HG02852 (cell line): Measurements from ENCODE around the gene RAPGEF1.

ENCODE experiments used
- ATAC-seq: cut with Tn5 transposase; IDR thresholded peaks from one replicate; pipeline ENCODE4 v1.9.1; 2021; ENCODE audit warnings: mild to moderate bottlenecking, moderate library complexity; ENCODE audit not compliant: unreplicated experiment

RAPGEF1 gene

DNA sequence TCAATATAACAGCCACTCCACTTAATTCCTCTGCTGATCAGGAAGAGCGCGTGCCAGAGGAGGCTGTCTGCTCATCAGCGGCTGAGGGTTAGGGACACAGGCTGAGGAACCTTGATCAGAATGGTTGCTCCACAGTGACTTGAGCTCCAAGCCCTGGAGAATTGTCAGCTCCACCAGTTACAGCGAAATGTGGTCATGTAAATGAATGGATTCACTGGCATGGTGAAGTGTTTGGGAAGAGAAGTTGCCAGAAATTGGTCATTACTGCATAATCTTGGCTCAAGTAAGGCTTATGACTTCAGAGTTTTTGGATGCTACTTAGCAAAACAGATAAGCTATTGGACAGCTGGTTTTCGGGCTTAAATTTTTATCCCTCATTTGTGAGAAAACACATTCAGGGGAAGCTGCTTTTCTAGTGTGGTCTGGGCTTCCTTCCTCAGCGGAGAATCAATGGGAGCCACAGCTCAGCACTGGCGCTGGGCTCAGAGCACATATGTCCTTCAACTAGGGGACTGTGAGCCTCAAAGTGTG, 129.6 kb downstream of the RAPGEF1 start:
- no peak for ATAC-seq

DNA sequence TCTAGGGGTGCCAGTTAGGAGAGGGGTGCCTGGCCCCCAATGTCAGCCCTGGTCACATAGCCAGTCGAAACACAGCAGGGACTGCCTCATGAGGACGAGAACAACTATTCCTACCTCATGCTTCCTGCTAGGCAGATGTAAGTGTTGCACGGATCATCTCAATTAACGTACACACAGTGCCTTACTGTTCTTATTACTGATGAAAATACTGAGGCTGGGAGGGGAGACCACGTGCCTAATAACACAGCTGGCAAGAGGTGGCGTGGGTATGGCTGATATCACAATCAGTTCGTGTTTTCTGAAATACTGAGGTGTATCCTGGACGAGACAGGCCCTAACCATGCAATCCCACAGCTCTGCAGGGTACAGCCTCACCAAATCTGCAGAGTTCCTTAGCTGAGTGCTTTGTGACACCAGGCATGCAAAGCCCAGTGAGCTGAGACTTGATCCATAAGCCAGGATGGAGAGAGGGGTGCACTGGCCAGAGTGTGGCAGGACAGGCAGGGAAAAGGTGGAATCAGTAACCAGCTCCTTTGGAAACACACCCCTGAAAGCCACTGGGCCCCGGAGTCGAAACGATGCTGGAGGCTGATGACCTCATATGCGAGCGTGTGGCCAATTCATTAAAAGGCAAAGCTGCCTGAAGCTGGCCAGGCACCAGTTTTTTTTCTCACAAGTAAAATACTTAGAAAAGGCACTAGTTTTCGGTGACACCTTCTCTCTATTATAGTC, 130.6 kb downstream of the RAPGEF1 start:
- no peak for ATAC-seq

DNA sequence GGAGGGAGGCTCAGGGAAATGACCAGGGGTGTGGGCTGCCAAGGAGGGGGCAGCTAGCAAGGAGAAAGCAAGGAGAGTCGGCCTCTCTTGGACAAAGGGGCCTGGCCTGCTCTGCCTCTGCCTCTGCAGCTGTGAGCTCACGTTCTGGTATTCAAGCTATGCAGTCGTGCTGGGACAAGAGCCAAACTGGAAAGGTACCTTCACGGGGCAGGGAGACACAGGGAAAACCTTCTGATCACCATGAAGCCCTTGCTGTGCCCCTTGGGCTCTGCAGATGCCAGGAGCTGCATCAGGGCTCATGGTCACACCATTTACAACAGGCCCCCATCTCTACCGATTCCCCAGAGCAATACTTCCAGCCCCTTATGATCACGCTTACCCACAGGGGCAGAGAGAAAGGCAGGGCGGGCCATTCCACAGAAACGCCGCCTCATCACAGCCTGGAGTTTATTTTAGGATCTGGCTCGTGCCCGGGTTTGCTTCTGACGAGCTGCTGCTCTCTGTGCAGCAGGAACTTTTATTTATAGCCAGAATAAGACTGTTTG, 131.3 kb downstream of the RAPGEF1 start:
- ATAC-seq: no peak

DNA sequence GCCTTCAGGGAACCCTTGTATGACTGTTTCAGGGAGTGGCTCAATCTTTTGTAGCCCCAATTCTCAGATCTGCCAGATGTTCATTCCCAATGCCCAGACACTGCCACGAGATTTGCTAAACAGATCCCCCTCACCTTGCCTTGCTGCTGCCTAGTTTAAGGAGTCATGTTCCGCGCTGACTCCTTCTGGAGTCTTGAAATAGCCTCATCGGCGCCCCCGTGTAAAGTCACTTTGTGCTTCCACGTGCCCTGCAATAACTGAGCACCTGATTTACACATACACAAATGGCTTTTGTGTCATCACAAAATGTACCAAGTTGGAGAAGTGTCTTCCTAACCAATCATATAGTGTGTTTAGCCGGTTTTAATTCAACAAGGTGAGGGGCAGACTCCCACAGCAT, 132.3 kb downstream of the RAPGEF1 start:
- ATAC-seq: no peak

DNA sequence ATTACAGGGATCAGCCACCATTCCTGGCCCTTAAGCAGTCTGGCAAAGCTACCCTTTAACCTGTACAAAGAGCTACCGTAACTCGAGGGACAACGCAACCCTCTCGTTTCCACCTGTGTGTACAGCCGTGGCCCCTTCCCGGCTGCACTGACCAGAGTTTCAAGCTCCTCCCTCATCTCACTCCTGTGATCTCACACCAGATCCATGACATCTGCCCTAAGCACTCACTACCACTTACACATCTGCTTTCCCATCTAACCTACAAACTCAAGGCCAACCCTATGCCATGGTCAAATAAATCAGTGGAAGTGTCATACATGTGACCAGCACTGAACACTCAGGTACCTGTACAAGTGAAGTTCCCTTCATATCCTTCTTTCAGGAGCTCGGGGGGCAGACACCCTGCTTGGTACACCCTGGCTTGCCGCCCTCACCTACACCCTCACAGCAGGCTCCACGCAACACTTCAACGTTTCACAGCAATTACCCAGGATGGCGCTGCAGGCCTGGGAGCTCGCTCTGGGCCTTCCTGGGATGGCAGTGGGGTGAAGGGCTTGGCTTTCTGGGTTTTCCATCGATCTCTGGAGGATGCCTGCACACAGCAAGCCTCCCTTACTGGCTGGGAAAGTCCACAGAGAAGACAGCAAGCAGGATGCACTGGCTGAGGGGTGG, 132.8 kb downstream of the RAPGEF1 start:
- ATAC-seq: no peak

DNA sequence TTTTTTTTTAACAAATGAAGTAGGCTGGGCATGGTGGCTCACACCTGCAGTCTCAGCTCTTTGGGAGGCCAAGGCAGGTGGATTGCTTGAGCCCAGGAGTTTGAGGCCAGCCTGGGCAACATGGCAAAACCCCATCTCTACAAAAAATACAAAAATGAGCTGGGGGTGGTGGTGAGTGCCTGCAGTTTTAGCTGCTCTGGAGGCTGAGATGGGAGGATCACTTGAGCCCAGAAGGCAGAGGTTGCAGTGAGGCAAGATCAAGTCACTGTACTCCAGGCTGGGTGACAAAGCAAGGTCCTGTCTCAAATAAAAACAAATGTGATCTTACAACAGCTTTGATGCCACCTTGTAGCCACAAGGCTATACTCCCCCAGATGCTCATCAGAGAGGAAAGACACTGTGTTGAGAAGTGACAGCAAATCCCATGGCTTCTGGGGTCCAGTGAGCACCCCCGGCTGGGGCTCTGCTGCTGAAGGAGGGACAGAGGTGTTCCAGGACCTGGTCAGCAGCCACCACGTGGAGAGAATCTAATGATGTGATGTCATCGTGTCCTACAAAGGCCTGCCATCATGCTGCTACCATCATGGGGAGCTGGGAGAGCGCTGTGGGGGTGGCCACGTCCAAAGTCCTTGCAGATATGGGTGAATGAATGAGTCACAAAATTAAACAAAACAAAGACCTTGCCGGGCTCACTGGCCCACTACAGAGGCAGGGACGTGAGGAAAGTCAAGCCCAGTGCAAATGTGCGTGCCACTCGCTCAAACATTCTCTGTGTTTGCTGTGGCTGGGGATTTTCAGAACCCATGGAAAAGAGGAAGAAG, 133.9 kb downstream of the RAPGEF1 start:
- no peak for ATAC-seq

DNA sequence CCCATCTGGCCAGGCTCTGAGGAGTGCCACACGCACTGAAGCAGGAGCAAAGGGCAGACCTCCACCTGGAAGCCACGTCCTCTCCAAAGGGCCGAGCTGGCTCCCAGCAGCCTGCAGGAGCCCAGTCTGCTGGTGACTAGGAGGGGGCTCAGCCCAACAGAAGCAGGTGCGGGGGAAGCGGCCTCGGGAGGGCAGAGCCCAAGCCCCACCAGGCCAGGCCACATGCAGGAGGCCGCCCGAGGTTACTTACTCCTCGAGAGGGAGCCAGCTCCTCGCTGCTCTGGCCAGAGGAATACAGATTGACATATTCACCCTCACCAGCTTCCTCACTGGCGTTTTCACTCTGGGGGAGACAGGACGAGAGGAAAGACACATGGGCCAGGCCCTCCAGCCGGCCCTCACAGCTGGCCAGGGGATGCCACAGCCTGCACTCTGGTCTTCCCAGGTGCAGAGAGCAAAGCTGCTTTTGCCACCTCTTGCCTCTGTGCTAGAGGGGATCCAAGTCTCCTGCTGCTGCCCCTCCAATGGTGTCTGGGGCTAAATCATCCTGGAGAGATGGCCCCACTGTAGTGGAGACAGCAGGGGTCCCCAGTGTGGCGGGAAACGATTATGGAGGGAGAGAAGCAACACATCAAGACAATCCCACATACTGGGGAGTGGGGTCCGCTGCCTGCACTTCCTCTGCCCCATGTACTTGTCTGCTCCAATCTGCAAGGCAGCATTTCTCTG, 136.0 kb downstream of the RAPGEF1 start:
- ATAC-seq: no peak

DNA sequence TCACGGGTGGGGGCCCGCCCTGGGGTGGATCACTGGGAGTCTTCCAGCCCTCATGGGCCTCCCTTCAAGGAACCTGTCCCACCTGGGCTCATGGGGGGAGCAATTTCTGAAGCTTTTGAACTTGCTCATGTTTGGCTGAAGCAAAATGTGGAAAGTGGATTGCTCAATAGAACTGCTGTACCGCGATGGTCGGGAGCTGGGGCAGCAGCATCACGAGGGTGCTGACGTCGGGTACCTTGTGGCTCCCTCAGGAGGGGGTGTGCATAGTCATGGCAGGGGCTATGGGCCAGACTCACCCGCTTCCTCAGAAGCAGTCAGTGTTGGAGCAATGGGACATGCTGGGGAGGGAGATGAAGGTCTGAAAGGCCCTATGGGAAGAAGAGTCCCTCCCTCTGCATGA, 136.7 kb downstream of the RAPGEF1 start:
- ATAC-seq: no peak

DNA sequence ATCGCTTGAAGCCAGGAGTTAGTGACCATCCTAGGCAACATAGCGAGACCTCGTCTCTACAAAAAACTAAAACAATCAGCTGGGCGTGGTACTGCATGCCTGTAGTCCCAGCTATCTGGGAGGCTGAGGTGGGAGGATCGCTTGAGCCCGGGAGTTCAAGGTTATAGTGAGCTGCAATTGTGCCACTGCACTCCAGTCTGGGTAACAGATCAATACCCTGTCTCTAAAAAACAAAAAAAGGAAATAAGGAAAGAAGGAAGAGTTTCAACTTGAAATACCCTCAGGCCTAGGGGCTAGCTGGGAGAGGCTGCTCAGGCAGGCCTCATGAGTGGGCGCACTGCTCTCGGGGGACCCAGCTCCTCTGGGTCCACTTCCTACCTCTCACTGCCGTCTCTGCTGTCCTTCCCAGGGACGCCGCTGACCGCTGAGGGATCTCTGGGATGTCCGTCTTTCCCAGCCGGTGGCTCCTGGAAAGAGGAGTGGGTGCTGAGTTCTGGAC, 138.1 kb downstream of the RAPGEF1 start:
- no peak for ATAC-seq

DNA sequence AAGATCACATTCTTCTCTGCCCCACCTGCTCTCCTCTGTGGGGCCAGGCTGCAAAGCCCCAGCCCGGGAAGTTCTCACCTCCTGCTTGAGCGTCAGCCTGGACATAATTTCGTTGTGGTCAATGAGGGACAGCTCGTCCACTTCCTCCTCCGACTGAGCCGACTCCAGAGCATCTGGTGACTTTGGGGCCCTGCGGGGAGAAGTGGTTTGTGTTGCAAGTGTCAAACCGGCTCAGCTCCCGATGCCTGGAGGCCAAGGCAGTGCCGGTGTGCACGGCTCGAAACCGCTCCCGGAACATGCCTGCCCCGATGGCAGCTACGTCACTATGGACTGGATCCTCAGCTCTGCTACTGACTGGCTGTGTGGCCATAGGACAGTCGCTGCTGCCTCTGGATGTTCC, 141.8 kb downstream of the RAPGEF1 start:
- ATAC-seq: no peak

DNA sequence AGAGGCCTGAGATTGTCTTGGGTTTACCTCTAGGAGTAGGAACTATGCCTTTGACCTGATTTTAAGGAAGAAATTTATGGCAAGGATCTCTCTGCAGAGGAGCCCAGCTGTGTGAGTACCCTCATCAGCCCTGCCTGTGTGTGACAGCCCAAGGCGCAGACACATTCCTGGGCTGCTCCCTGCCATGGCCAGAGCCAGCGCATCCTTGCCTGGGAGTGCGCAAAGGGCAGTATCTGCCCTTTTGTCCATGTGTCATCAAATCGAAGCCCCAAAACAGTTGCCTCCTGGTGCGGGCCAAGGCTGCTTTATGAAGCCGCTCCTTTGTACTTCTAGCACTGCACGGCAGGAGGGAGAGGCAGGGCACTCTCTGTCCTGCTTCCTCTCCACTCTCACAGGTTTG, 142.6 kb downstream of the RAPGEF1 start:
- no peak for ATAC-seq

DNA sequence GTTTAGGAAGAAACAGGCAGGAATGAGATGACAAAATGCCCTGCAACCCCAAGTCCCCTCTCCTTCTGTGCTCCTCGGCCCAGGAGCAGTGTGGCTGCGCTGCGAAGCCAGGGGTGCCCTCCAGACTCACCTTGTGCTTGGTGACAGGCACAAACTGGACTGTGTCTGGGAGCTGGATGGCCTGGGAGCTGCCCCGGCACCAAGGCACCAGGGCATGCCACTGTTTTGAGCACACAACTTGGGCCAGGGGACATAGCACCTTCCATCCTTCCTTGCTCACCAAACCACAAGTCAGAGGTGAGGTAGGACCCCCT, 143.5 kb downstream of the RAPGEF1 start:
- ATAC-seq: no peak

DNA sequence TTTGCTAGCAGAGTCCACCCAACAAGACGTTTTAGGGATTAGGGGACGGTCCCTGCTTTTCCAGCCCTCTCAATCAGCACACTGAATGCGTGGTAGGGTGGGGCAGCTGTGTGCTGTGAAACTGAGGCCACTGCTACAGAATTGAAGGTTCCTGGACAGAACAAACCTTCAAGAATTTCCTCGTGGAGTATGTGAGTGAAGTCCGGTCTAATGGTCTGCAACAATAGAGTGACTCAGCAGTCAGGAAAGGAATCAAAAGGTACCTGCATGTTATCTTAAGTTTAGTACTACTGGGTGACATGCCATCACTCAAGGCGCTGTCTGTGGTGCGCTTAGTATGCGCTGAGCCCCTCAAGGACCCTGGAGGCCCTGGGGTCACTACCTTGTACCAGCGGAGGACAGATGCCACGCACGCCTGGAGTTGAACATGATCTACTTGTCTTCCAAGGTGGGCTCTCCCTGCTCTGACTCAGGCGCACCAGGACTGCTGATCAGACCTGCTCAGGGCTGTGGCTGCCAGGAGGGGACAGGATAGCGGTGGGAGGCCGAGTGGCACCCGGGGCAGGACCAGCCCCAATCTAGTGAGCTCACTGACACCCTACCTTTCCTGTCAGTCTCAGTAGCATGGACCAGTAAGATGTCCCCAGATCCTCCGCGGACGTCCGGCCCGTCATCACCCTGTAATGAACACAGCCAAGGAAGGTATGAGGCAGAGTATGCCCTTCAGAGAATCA, 144.0 kb downstream of the RAPGEF1 start:
- no peak for ATAC-seq

DNA sequence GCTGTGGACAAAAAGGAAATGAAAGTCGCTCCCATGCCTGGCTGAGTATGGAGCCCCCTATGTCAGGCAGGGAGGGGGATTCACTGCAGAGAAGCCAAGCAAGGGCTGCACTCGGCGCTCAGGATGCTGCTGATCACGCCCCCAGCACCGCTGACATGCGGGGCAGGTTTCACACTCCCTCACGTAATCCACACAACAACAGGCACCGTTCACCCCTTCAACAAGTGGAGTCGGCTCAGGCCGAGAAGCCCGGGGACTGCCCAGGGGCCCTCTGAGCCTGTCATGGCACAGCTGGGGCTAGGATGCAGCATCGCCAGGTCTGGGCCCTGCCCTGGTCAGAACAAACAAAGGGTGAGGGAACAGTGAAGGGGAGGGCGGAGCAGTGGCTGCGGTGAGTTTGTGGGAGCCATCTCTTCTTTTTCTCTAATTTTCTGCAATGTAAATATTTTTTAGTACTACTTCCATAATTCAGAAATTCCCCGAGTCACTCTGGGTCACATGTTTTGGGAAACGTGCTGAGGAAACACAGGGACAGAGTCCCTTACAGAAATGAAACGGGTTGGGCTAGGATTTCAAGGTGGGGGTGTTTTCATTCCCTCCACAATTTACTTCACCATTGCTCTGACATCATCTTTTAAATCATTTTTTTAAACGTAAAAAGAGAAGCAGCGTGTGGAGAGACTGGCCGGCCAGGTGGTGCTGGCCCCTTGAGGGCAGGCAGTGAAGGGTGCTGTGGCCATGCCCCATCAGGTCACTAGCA, 144.8 kb downstream of the RAPGEF1 start:
- no peak for ATAC-seq

DNA sequence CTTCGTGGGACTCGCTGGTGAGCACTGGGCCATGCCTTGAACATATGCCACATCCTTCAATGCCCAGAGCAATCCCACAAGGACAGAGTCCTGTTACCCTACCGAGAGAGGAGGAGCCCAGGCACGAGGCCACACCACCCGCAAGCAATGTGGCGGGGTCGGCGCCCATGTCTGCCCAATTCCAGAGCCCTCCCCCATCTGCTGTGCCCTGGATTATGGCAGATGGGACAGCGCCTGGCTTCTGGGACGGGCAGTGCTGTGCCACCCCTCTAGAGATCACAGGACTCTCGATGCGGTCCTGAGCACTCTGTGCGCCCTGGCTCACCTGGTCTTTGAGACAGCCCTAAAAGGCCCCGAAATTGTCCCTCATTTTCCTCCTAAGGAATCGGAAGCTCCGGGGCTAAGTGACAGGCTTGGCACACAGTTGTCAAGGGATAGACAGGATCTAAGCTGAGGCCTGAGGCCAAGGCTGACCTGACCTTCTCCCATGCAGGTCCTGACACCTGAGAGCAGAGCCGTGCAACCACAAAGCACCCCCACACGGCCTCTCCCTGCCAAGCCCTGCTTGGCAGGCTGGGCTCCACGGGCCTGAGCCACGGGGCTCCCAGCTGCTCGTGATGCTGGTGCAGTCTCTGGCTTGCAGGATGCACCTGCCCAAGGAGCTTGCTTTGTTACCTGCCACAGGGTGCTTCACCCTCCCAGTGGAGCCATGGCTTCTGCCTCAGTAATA, 145.8 kb downstream of the RAPGEF1 start:
- ATAC-seq: no peak

DNA sequence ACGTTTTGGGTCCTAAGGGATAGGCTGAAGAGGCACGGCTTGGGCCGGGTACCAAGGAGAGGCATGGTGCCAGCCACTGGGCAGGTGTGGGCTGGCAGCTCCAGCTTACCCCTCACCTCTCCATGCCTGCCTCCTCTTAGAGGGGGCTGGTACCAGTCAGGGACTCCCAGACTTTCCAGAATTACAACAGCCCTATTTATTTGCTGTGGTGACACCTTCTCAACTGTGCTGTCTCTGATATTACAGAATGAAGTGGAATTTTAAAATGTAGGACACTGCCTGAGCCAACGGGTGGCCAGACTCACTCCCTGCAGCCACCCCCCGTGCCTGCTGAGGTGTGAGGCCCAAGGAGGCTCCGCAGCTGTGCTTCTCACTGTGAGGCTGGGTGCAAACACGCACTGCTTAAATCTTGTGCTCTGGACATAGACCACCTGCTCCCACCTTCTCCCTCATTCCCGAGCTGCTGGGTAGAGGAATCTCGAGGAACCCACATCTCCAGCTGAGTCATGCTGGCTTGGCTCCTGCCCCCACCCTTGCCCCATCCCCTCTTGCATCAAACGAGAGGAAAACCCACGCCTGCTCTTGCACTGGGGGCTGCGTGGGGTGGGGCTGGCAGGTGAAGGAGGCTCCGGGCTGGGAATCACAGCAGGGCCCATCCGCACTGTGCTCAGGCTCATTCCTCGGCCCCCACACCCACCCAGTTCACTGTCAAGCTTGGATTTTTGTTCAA, 146.6 kb downstream of the RAPGEF1 start:
- ATAC-seq: no peak

DNA sequence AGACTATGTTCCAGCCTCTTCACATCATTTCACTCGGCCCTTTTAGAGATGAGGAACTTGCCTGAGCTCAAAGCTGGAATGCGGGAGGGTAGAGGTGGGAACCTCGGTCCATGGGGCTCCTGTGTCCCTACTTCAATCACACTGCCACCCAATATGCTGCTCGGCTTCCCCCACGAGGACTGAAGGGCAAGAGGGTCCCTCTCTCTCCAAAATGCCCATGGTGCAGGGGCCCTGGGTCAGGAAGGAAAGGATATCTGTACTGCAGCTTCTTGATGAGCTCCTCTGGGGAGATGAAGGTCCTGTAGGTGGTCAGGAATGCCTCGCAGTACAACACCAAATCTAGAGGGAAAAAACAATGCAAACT, 148.0 kb downstream of the RAPGEF1 start:
- no peak for ATAC-seq
